GM19023 (cell line): ENCODE data around the gene CNTN2.

Source experiments
- ATAC-seq: cut with Tn5 transposase; IDR thresholded peaks from one replicate; pipeline ENCODE4 v1.9.1; 2021; ENCODE audit warnings: mild to moderate bottlenecking, moderate library complexity; ENCODE audit not compliant: unreplicated experiment

Gene CNTN2

GRCh38 chr1:205071028-205071409 lies 28.0 kb downstream of the CNTN2 start:
- ATAC-seq = no peak

- no peak for ATAC-seq
These were observed 28.8 kb downstream of the CNTN2 start for GRCh38 chr1:205071801-205072200.

- ATAC-seq = no peak
These were observed 29.3 kb downstream of the CNTN2 start for GRCh38 chr1:205072286-205072685.

- ATAC-seq = no peak
These were observed 29.9 kb downstream of the CNTN2 start for GRCh38 chr1:205072881-205073280.

GRCh38 chr1:205073511-205073910 lies 30.5 kb downstream of the CNTN2 start:
- no peak for ATAC-seq

GRCh38 chr1:205074084-205074483 lies 31.1 kb downstream of the CNTN2 start:
- no peak for ATAC-seq

- no peak for ATAC-seq
These were observed 31.5 kb downstream of the CNTN2 start for GRCh38 chr1:205074513-205074912.

- ATAC-seq = no peak
These were observed 32.7 kb downstream of the CNTN2 start for GRCh38 chr1:205075642-205076155.

GRCh38 chr1:205076245-205076761 lies 33.3 kb downstream of the CNTN2 start:
- ATAC-seq = no peak

- no peak for ATAC-seq
These were observed 34.3 kb downstream of the CNTN2 start for GRCh38 chr1:205077158-205077933.

- no peak for ATAC-seq
These were observed 34.9 kb downstream of the CNTN2 start for GRCh38 chr1:205077934-205078311.

GRCh38 chr1:205082431-205082830 lies 39.4 kb downstream of the CNTN2 start:
- ATAC-seq = no peak

GRCh38 chr1:205084360-205084759 lies 41.3 kb downstream of the CNTN2 start, which contains the start of gene TMEM81:
Gene TMEM81 (minus strand): TSS chr1:205084460. CDS start chr1:205084320, 140 bp downstream.
- no peak for ATAC-seq

GRCh38 chr1:205088341-205088740 lies 45.3 kb downstream of the CNTN2 start:
- no peak for ATAC-seq

- no peak for ATAC-seq
These were observed 48.2 kb downstream of the CNTN2 start for GRCh38 chr1:205091043-205091740.

- no peak for ATAC-seq
These were observed 52.4 kb downstream of the CNTN2 start for GRCh38 chr1:205095422-205095821.

- ATAC-seq = no peak
These were observed 55.2 kb downstream of the CNTN2 start for GRCh38 chr1:205098242-205098641.

- ATAC-seq = no peak
These were observed 59.4 kb downstream of the CNTN2 start for GRCh38 chr1:205102404-205102803.

- ATAC-seq = no peak
These were observed 64.3 kb downstream of the CNTN2 start for GRCh38 chr1:205107327-205107726.

GRCh38 chr1:205108464-205108863 lies 65.5 kb downstream of the CNTN2 start:
- no peak for ATAC-seq

- ATAC-seq = no peak
These were observed 66.3 kb downstream of the CNTN2 start for GRCh38 chr1:205109269-205109668.

- no peak for ATAC-seq
These were observed 66.7 kb downstream of the CNTN2 start for GRCh38 chr1:205109711-205110110.
